Activated CD8-positive, alpha-beta memory T cell treated with anti-CD3 and anti-CD28 coated beads, Interleukin-2, amount 50 U/mL, for 1 hour (primary cell): ENCODE measurements around the gene PDZD8.
"Not testable (repeated sequence)": the region's sequence is repeated elsewhere in the genome, so short reads cannot be mapped to it uniquely, and the experiment has no call there.

Source experiments
- DNase-seq: peaks from one replicate; pipeline ENCODE4 v3.0.0-alpha.2; 2020; ENCODE audit errors: extremely low read depth

Gene PDZD8

GRCh38 chr10:117350909-117351308 lies 24.3 kb downstream of the PDZD8 start:
- DNase-seq, result no peak

DNA sequence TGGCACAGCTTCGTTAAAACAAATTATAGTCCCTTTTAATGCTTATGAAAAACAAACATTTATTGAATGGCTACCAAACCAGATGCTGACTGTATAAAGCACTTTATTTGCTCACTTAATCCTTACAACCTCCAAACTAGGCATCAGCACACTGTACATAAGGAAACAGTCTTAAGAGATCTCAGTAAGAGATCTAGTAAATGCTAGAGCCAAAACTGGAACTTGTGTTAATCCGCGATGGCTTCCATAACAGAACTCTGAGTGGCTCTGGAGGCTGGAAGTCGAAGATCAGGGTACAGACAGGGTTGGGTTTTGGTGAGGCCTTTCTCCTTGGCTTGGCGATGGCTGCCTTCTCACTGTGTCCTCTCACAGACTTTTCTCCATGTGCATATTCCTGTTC lies 27.0 kb downstream of the PDZD8 start:
- DNase-seq, result no peak

- DNase-seq, result no peak
These were observed 28.7 kb downstream of the PDZD8 start for GRCh38 chr10:117346574-117346973.

DNA sequence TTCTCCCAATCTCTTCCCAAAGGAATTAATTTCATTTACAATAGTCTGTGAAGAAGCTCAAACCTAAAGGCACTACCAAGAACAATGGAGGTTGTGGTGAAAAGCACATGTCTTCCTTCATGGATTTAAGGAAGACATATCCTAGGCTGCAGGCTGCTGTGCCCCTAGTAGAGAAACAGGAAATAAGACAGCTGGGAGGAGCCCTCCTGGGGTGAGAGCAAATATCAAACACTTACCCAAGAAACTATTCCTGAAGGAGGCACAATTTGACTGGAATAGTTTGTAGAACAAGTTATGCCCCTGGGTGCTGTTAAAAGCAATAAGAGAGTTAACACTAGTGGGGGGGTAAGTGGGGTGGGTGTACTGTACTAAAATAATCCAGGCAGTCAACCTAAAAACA lies 30.1 kb downstream of the PDZD8 start:
- no peak for DNase-seq

- DNase-seq, result no peak
These were observed 32.6 kb downstream of the PDZD8 start for GRCh38 chr10:117342641-117343040.

DNA sequence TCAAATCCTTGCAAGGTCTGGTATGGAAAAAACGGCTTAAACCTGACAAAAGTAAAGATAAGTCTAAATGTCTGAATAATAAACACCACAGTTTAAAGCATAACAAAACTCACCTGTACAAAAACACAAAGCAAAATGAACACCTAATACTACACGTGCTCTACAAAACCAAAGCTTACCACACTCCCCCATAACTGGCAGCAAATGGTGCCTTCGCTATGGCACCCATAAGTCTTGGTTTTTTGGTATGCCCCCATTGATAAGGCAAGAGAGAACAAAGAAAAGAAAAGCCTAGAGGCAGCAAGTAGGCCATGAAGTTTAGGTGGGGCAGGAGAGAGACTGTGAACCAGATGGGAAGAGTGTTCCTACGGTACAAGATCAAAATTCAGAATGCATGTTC lies 34.2 kb downstream of the PDZD8 start:
- no peak for DNase-seq

GRCh38 chr10:117339979-117340378 lies 35.3 kb downstream of the PDZD8 start:
- DNase-seq, result no peak

GRCh38 chr10:117339578-117339977 lies 35.7 kb downstream of the PDZD8 start:
- DNase-seq, result no peak

GRCh38 chr10:117334926-117335325 lies 40.3 kb downstream of the PDZD8 start:
- no peak for DNase-seq

DNA sequence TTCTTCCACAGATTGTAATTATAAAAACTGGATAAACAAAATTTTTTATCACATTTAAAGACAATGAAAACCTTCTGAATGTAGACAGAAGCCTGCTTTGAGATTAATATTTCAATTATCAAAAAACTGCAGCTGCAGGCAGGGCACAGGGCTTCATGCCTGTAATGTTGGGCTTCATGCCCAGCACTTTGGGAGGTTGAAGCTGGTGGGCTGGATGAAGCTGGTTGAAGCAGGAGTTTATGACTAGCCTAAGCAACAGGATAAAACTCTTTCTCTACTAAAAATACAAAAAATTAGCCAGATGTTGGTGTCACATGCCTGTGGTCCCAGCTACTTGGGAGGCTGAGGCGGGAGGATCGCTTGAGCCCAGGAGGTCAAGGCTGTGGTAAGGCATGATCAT lies 41.2 kb downstream of the PDZD8 start:
- no peak for DNase-seq

DNA sequence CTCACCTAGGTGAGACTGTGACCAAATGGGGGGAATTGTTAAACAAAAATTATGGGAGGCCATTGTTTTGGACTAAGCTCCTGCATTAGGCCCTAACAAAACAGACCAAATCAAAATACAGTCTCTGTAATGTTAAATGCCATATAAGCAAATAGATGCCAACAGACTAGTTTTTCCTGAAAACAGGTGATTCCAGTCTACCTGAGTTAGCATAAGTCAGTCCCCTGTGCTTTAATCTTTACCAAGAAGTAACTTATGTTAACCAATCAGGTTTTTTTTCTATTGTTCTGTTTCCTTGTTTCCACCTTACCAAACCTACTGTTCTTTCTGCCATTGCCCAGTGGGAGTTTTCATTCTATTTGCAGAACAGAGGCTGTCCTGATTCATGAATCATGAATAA lies 48.0 kb downstream of the PDZD8 start:
- no peak for DNase-seq

DNA sequence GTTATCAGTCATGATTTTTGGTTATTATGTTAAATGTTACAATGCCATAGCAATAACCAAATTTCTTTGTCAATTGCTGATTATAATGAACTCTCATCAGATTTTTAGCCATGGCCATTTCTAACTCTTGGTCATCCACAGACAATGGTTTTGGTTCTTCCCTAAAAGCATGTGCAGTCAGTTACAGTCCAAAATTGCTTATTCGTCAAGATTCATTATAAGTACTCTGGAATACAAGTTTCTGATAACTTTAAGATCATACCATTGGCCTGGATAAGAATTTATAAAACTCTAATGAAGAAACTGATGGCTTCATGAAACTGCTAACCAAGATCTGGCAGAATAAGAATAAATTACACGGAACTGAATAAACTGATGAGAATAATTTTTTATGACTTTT lies 50.9 kb downstream of the PDZD8 start:
- no peak for DNase-seq

GRCh38 chr10:117322260-117322659 lies 53.0 kb downstream of the PDZD8 start:
- no peak for DNase-seq

GRCh38 chr10:117320050-117320665 lies 55.1 kb downstream of the PDZD8 start:
- DNase-seq, result no peak

DNA sequence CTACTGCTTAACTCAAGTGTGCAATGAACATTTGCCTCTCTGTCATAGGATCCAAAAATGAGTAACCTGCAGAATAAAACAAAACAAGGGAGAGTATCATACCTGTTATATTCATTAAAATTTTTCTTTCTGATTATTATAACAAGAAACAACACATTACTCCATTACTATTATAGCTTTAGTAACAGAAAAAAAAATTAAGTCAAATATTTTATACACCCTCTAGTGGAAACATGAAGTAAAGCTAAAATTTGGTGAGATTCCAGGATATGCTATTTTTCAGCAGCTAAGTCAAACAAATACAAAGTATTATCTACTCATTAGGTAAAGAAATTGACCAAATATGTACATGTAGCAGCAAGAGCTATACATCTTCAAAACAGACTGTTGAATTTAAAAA lies 56.3 kb downstream of the PDZD8 start:
- no peak for DNase-seq

DNA sequence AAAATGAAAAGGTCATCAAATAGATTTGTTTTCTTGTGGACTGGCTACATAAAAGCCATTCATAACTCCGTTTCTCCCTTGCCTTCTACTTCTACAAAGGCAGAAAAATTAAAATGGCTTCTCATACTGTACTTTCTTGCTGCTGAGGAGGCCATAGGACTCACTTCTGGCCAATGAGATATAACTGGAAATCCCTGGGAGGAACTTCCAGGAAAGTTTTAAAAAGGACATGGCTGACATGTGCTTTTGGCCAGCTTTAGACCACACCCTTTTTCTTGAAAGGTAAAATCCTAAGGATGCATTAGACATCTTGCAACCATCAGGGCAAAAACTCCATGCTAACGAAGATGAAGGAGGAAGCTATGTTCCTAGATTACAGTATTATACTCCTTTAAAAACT lies 58.5 kb downstream of the PDZD8 start:
- DNase-seq, result no peak

DNA sequence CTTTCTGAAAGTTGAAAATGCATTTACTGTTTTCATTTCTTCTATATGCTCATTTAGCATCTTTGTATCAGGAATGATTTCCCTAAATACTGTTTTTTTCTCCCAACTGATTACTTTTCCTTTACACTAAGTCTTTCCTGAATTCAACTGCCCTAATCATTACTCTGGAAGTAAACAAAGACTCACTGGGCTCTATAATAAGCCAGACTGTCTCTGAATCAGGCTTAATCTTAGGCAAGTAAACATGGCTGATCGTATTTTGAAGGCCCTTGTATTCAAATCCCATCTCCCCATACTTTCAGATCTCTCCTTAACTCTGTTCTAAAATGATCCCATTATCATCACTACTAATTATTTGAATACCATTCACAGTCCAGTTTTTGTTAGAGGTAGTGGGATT lies 61.6 kb downstream of the PDZD8 start:
- DNase-seq, result no peak

DNA sequence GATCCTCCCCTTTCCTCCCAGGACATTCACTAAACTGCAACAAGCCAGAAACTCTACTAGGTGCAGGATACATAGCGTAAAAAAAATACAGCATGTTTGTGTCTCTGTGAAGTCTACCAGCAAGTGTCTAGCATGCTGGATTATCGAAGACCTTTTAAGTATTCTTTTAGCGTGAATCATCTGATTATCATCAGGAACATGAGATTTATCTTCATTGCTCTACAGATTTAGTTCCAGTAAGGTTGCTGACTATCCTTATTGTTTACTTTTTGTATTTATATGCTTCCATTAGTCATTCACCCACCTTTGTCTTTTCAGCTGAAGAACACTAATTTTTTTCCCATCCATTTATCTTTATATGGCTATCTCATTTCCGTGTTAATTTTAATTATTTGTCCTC lies 62.8 kb downstream of the PDZD8 start:
- no peak for DNase-seq

DNA sequence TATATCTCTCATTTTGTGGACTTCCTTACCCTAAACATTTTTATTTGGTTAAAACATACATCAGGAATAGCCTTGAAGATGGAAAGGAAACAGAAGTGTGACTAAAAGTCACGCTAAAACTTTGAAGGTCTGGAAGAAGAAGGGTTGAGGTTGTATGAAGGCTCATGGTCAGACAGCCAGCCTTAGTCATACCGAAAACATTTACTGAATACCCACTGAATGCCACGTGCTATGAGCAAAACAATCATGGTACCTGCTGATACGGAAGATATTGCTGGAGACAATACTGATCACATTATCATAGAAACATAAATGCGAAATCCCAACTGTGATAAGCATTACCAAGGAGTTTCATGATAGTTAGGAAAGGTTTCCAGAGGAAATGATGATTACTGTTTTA lies 64.0 kb downstream of the PDZD8 start:
- no peak for DNase-seq

- DNase-seq, result no peak
These were observed 68.6 kb downstream of the PDZD8 start for GRCh38 chr10:117306674-117307073.

- not testable (repeated sequence) for DNase-seq
These were observed 71.8 kb downstream of the PDZD8 start for GRCh38 chr10:117303451-117303850.

- DNase-seq, result no peak
These were observed 74.6 kb downstream of the PDZD8 start for GRCh38 chr10:117300671-117301070.

GRCh38 chr10:117299435-117299834 lies 75.8 kb downstream of the PDZD8 start:
- no peak for DNase-seq

GRCh38 chr10:117298219-117298618 lies 77.0 kb downstream of the PDZD8 start:
- DNase-seq, result no peak

- no peak for DNase-seq
These were observed 80.5 kb downstream of the PDZD8 start for GRCh38 chr10:117294735-117295134.
